Colonic mucosa (tissue), 4 donors: Measurements from ENCODE around the gene ARSJ. TPM values are rescaled to one million over a fixed set of nuclear protein-coding genes. Genes with fewer than 3 reads are reported as not detected.

Source experiments
- DNase-seq: peaks from one replicate; pipeline ENCODE4 v3.0.0-alpha.2; 2020
- H3K27ac ChIP-seq: fragments of 200-600 bp; one replicate; pipeline ENCODE4 v1.8.0; 2021
- H3K27me3 ChIP-seq: fragments of 200-600 bp; one replicate; pipeline ENCODE4 v1.8.0; 2021
- H3K36me3 ChIP-seq: fragments of 200-600 bp; one replicate; pipeline ENCODE4 v1.8.0; 2021
- H3K4me1 ChIP-seq: fragments of 200-600 bp; one replicate; pipeline ENCODE4 v1.8.0; 2021; ENCODE audit warnings: mild to moderate bottlenecking
- H3K4me3 ChIP-seq: fragments of 200-600 bp; one replicate; pipeline ENCODE4 v1.8.0; 2021
- H3K9ac ChIP-seq, 2 donors: one replicate each; pipeline ENCODE4 v1.7.0; 2013; ENCODE audit warnings: control low read depth in 2 of 2, low read depth in 2 of 2, low read length in 2 of 2
- H3K9me3 ChIP-seq: fragments of 200-600 bp; one replicate; pipeline ENCODE4 v1.8.0; 2021
- intact Hi-C: fragments of 100-400 bp; cut with DNase I; formaldehyde crosslinking; loops from one replicate; pipeline ENCODE4 v1.14.1; 2022
- total RNA-seq, 2 donors: library from RNA; stranded (reverse); fragmentation: NEBNext Ultra II Directional in 1 of 2; extraction: Animal tissue kit (Norgen Biotek cat#: 25700) in 1 of 2; gene quantifications; one replicate each; pipeline ENCODE4 v1.2.1, GENCODE V29; 2021
- TF ChIP-seq, protein P1 (sequence below): fragments of 200-600 bp; IDR thresholded peaks from one replicate; pipeline ENCODE4 v1.8.0; 2022; ENCODE audit warnings: antibody characterized with exemption, mild to moderate bottlenecking
- donor health status: healthy.
- donor health status: DM: no; HTN: no; CAD: no.
- donor health status: DM: no; HTN: no; CAD: no.

ARSJ gene
- total RNA-seq, 2 donors from 2014 or later = 4.7 to 8.4 TPM

DNA sequence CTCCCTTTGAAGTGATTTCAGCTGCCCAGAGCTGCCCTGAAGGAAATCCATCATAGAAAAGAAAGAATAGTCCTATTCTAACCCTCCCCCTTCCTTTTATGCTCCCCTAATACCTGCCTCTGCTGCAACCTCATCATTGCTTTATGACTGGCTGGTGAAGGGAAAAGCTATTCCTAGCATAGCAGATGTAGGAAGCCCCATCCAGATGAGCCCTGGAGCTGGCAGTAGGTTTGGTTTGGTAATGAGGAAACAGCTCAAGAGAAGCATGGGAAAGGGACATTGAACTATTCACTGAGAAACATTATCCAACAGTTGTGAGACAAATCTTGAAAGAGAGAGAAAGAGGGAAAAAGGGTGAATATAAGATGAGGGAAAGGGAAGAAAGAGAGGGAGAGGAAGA lies 29.2 kb downstream of the ARSJ start:
- H3K36me3 ChIP-seq = no peaks in the 10 kb centered on the region
- no peaks in the 10 kb centered on the region for H3K9me3 ChIP-seq
- no peak for DNase-seq
- TF ChIP-seq, protein P1, sequence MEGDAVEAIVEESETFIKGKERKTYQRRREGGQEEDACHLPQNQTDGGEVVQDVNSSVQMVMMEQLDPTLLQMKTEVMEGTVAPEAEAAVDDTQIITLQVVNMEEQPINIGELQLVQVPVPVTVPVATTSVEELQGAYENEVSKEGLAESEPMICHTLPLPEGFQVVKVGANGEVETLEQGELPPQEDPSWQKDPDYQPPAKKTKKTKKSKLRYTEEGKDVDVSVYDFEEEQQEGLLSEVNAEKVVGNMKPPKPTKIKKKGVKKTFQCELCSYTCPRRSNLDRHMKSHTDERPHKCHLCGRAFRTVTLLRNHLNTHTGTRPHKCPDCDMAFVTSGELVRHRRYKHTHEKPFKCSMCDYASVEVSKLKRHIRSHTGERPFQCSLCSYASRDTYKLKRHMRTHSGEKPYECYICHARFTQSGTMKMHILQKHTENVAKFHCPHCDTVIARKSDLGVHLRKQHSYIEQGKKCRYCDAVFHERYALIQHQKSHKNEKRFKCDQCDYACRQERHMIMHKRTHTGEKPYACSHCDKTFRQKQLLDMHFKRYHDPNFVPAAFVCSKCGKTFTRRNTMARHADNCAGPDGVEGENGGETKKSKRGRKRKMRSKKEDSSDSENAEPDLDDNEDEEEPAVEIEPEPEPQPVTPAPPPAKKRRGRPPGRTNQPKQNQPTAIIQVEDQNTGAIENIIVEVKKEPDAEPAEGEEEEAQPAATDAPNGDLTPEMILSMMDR = no peak
- H3K4me1 ChIP-seq = peaks cover 11% of the 10 kb centered on the region
- intact Hi-C loops = loop anchor here (5.0 to 10.0 kb wide), 2 partner anchors 122 to 555 kb away; no protein-coding TSS in a partner anchor
- H3K27ac ChIP-seq = no peak overlapping the region
- H3K4me3 ChIP-seq = no peak overlapping the region
- no peak overlapping the region for H3K9ac ChIP-seq
- H3K27me3 ChIP-seq = no peaks in the 10 kb centered on the region

GRCh38 chr4:113947484-113947883 lies 32.0 kb downstream of the ARSJ start:
- no peaks in the 10 kb centered on the region for H3K9me3 ChIP-seq
- intact Hi-C loops = no loop called here
- H3K9ac ChIP-seq = no peak overlapping the region
- no peak overlapping the region for H3K4me3 ChIP-seq
- H3K27ac ChIP-seq = no peak overlapping the region
- peaks cover 11% of the 10 kb centered on the region for H3K4me1 ChIP-seq
- no peaks in the 10 kb centered on the region for H3K27me3 ChIP-seq
- DNase-seq = no peak
- H3K36me3 ChIP-seq = no peaks in the 10 kb centered on the region
- TF ChIP-seq, protein P1 = no peak

DNA sequence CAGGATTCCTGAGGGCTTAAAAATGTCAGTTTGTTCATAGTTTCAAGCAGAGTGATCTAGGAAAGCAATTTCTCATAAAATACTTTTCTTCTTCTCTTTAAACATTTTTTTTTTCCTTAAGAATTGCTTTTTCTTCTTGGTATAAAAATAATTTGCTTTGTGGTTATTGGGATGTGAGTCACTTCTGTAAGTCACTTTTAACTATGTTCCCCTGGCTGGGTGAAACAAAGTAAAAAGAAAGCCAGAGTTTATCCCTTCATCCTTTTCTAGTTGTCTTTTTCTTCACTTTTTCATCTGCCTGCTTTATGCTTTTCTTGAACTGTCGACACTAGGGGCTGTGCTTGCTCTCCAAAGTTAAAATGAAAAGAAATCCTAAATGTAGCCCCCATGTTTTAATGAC lies 33.5 kb downstream of the ARSJ start:
- Histone ChIP-seq H3K4me3 (no peak overlapping the region), H3K27me3 (no peaks in the 10 kb centered on the region), H3K9ac (no peak overlapping the region), H3K27ac (no peak overlapping the region), H3K9me3 (no peaks in the 10 kb centered on the region), H3K36me3 (no peaks in the 10 kb centered on the region), H3K4me1 (peaks cover 4% of the 10 kb centered on the region)
- TF ChIP-seq, protein P1 = no peak
- no peak for DNase-seq
- intact Hi-C loops = no loop called here

GRCh38 chr4:113943863-113944262 lies 35.6 kb downstream of the ARSJ start:
- intact Hi-C loops = no loop called here
- H3K36me3 ChIP-seq = no peaks in the 10 kb centered on the region

DNA sequence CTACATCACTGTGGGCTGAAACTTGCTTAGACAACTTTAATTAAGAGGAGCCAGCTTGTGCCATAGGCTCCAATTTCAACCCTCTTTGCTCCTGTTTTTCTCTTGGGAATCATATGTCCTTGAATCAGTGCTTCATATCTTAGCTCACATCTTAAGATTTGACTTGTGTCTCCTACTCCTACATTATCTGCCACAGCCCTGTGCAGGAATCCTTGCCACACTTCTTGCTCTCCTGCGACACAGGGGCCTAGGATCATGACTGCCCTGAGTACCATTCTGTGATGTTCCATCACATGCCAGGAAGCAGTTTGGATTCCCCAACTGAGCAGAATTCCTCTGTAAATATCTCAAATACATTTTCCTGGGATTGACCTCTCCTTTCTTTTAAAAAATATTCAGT lies 36.4 kb downstream of the ARSJ start:
- DNase-seq = no peak
- no peaks in the 10 kb centered on the region for H3K36me3 ChIP-seq
- no peak overlapping the region for H3K9ac ChIP-seq
- no peaks in the 10 kb centered on the region for H3K4me1 ChIP-seq
- H3K9me3 ChIP-seq = no peaks in the 10 kb centered on the region
- no peak overlapping the region for H3K27ac ChIP-seq
- TF ChIP-seq, protein P1 = no peak
- intact Hi-C loops = no loop called here
- H3K27me3 ChIP-seq = no peaks in the 10 kb centered on the region
- H3K4me3 ChIP-seq = no peak overlapping the region

More at GRCh38 chr4:113943863-113944262, 35.6 kb downstream of the ARSJ start:
- no peaks in the 10 kb centered on the region for H3K27me3 ChIP-seq
- TF ChIP-seq, protein P1 = no peak
- no peak overlapping the region for H3K4me3 ChIP-seq
- no peaks in the 10 kb centered on the region for H3K9me3 ChIP-seq
- H3K4me1 ChIP-seq = no peaks in the 10 kb centered on the region
- H3K9ac ChIP-seq = no peak overlapping the region
- H3K27ac ChIP-seq = no peak overlapping the region
- no peak for DNase-seq
